Measurements from ENCODE around the gene DCHS1. TPM values are rescaled to one million over a fixed set of nuclear protein-coding genes. Genes with fewer than 3 reads are reported as not detected.

Gene DCHS1, protein sequence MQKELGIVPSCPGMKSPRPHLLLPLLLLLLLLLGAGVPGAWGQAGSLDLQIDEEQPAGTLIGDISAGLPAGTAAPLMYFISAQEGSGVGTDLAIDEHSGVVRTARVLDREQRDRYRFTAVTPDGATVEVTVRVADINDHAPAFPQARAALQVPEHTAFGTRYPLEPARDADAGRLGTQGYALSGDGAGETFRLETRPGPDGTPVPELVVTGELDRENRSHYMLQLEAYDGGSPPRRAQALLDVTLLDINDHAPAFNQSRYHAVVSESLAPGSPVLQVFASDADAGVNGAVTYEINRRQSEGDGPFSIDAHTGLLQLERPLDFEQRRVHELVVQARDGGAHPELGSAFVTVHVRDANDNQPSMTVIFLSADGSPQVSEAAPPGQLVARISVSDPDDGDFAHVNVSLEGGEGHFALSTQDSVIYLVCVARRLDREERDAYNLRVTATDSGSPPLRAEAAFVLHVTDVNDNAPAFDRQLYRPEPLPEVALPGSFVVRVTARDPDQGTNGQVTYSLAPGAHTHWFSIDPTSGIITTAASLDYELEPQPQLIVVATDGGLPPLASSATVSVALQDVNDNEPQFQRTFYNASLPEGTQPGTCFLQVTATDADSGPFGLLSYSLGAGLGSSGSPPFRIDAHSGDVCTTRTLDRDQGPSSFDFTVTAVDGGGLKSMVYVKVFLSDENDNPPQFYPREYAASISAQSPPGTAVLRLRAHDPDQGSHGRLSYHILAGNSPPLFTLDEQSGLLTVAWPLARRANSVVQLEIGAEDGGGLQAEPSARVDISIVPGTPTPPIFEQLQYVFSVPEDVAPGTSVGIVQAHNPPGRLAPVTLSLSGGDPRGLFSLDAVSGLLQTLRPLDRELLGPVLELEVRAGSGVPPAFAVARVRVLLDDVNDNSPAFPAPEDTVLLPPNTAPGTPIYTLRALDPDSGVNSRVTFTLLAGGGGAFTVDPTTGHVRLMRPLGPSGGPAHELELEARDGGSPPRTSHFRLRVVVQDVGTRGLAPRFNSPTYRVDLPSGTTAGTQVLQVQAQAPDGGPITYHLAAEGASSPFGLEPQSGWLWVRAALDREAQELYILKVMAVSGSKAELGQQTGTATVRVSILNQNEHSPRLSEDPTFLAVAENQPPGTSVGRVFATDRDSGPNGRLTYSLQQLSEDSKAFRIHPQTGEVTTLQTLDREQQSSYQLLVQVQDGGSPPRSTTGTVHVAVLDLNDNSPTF (N-terminal part only)
- 0.07 to 0.08 TPM (median 0.07 TPM) in 5 replicates for total RNA-seq (2022; extraction: Qiagen RNA extraction)

DNA sequence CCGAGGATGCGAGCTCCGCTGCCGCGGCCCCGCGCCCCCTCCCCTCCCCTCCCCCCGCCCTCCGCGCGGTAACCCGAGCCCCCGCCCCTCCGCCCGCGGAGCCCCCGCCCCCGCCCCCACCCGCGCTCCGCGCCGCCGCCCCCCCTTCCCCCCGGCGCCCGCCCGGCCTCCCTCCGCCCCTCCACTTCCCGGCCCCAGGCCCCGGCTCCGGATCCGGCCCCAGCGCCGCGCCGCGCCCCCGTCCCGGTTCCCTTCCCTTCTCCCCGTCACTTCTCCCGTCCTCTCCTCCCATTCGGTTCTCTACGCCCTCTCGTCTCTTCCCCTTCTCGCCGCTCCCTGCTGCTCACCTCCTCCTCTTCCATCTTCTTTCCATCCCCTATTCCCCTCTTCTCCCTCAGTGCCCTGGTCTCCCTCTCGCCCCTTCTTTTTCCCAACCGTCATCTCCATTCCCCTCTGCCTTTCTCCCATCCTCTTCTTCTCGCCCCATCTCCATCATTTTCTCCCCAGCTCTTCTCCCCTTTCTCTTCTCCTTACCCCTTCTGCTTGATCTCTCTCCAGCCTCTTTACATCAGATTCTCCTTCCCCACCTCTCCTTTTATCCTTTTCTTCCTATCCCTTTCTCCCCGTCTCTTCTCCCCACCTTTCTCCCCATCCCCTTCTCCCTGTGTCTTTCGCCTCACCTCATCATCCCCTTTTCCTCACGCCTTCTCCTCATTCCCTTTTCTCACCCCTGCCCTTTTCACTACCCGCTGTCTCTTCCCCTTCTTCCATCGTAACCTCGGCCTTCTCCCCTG is at the start of gene DCHS1:
Gene DCHS1 (minus strand): TSS at position 20 of the 794 bp plus-strand sequence. CDS start 14,196 bp downstream, outside the sequence.

GRCh38 chr11:6682936-6683861 is 27.6 kb upstream of the DCHS1 start, which contains the start of gene MRPL17:
Gene MRPL17, minus strand, starts transcription at chr11:6683340. Its CDS starts 44 bp downstream, at chr11:6683296.

GRCh38 chr11:6619004-6619745 is 36.4 kb downstream of the DCHS1 start, which contains the start of gene TPP1:
Gene TPP1, minus strand, starts transcription at chr11:6619422. Its CDS starts 22 bp downstream, at chr11:6619400.

DNA sequence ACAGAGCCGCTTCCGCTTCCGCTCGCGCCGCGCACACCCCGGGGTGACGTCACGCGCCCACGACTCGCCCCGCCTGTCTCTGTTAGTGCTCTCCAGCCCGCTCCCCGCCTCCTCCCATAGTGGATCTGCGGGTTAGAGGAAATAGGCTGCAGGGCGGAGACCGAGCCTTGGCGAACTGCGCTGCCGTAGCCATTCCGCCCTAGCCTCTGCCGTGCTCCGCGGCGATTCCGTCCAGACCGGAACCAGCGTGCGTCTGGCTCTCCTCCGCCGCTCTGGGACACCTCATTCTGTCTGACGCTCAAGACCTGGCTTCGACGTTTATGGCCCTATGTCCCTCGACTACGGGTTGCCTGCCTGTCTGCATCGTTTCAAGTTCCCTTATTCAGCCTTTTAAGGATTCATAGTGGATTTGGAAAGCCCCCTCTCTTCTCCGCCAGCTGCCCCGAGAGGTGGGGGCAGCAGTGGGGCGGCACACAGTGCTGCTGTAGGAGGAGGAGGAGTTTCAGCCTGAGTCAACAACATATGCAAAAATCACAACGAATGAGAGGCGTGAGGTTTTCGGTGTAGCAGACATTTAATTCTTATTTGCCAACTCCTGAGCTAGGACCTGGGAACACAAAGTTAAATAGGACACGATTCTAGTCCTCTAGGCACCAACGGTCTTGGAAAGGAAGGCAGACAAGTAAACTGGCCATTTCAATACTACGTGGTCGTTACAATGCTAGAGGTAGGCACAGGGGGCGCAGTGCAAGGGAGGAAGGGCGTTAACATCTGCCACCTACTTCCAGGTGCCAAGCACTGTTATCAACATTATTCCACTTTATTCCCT is 43.2 kb downstream of the DCHS1 start, which contains the start of gene TAF10:
Gene TAF10 (minus strand): TSS at position 4 of the 829 bp plus-strand sequence. CDS start 27 bp downstream, outside the sequence.

GRCh38 chr11:6603287-6604080 is 52.1 kb downstream of the DCHS1 start, which contains the start of the genes ILK and RRP8:
Gene ILK, plus strand, starts transcription at chr11:6603774. Its CDS starts 498 bp downstream, at chr11:6604272.
Gene RRP8, minus strand, starts transcription at chr11:6603616. Its CDS starts 114 bp downstream, at chr11:6603502.

Other genes starting within 250 kb of the DCHS1 start
- 17.8 to 20.8 TPM (median 19.5 TPM) in 5 replicates for gene APBB1, start 236.7 kb downstream of the DCHS1 start, total RNA-seq (2022; extraction: Qiagen RNA extraction)
- 0.41 to 0.71 TPM (median 0.53 TPM) in 5 replicates for gene HPX, start 214.8 kb downstream of the DCHS1 start, total RNA-seq (2022; extraction: Qiagen RNA extraction)
- gene TRIM3, start 181.9 kb downstream of the DCHS1 start, total RNA-seq (2022; extraction: Qiagen RNA extraction): 13.7 to 19.7 TPM (median 19.0 TPM) in 5 replicates
- gene ARFIP2, start 174.5 kb downstream of the DCHS1 start, total RNA-seq (2022; extraction: Qiagen RNA extraction): 50.8 to 56.6 TPM (median 53.6 TPM) in 5 replicates
- gene TIMM10B, start 174.3 kb downstream of the DCHS1 start, total RNA-seq (2022; extraction: Qiagen RNA extraction): 30.1 to 34.2 TPM (median 32.9 TPM) in 5 replicates
- gene DNHD1, start 158.5 kb downstream of the DCHS1 start, total RNA-seq (2022; extraction: Qiagen RNA extraction): 2.2 to 3.0 TPM (median 2.8 TPM) in 5 replicates
- gene RRP8, start 52.2 kb downstream of the DCHS1 start, total RNA-seq (2022; extraction: Qiagen RNA extraction): 23.2 to 35.1 TPM (median 30.5 TPM) in 5 replicates
- gene ILK, start 52.0 kb downstream of the DCHS1 start, total RNA-seq (2022; extraction: Qiagen RNA extraction): 111 to 117 TPM (median 114 TPM) in 5 replicates
- gene TAF10, start 43.6 kb downstream of the DCHS1 start, total RNA-seq (2022; extraction: Qiagen RNA extraction): 171 to 245 TPM (median 223 TPM) in 5 replicates
- gene TPP1, start 36.4 kb downstream of the DCHS1 start, total RNA-seq (2022; extraction: Qiagen RNA extraction): 39.1 to 45.9 TPM (median 42.1 TPM) in 5 replicates
- 88.3 to 99.9 TPM (median 90.9 TPM) in 5 replicates for gene MRPL17, start 27.5 kb upstream of the DCHS1 start, total RNA-seq (2022; extraction: Qiagen RNA extraction)
- 0.06 to 0.11 TPM in 2 of 5 replicates, not detected in the others for gene OR2AG2, start 116.2 kb upstream of the DCHS1 start, total RNA-seq (2022; extraction: Qiagen RNA extraction)
- gene OR2AG1, start 127.2 kb upstream of the DCHS1 start, total RNA-seq (2022; extraction: Qiagen RNA extraction): not detected in 5 replicates
- gene OR6A2, start 143.9 kb upstream of the DCHS1 start, total RNA-seq (2022; extraction: Qiagen RNA extraction): not detected in 5 replicates
- not detected in 5 replicates for gene OR10A5, start 189.9 kb upstream of the DCHS1 start, total RNA-seq (2022; extraction: Qiagen RNA extraction)
- not detected in 5 replicates for gene OR10A2, start 207.2 kb upstream of the DCHS1 start, total RNA-seq (2022; extraction: Qiagen RNA extraction)
- gene OR10A4, start 220.8 kb upstream of the DCHS1 start, total RNA-seq (2022; extraction: Qiagen RNA extraction): not detected in 5 replicates
- not detected in 5 replicates for gene OR2D2, start 236.7 kb upstream of the DCHS1 start, total RNA-seq (2022; extraction: Qiagen RNA extraction)